K562 (cell line): Measurements from ENCODE around the gene HEPACAM.

Experiments
- EZH2 ChIP-seq: IDR thresholded peaks from 2 replicates; pipeline ENCODE4 v1.6.1; 2012; ENCODE audit warnings: low read depth, mild to moderate bottlenecking, inconsistent platforms, low read length, borderline replicate concordance
- MNT ChIP-seq, 2 experiments: fragments of 450-650 bp; conservative IDR thresholded peaks; 2 replicates each; pipeline ENCODE4 v1.6.1; 2017; ENCODE audit warnings: mild to moderate bottlenecking in 2 of 2, moderate library complexity in 2 of 2
- PREB ChIP-seq: sonication (generic); formaldehyde crosslinking; IDR thresholded peaks from 2 replicates; pipeline ENCODE4 v1.8.1; 2023; ENCODE audit warnings: mild to moderate bottlenecking, missing genetic modification reagents
- ZFP1 ChIP-seq: fragments of 450-650 bp; formaldehyde crosslinking; IDR thresholded peaks from 2 replicates; pipeline ENCODE4 v1.4.0; 2020; ENCODE audit warnings: mild to moderate bottlenecking, mixed read lengths
- ZNF124 ChIP-seq: sonication (generic); formaldehyde crosslinking; IDR thresholded peaks from 2 replicates; pipeline ENCODE4 v1.8.1; 2022; ENCODE audit warnings: missing genetic modification reagents

- no peak for TF ChIP-seq MNT (conservative IDR thresholded peaks at IDR 0.05)
- TF ChIP-seq ZFP1 (CRISPR knock-in tag), result no peak
- TF ChIP-seq PREB, result no peak
- no peak for TF ChIP-seq EZH2
- TF ChIP-seq ZNF124 (CRISPR knock-in tag), result no peak
Measured at GRCh38 chr11:124944565-124944964, 8.7 kb upstream of the HEPACAM start.
